HCT116 (cell line): ENCODE results near the gene IL3RA. TPM values are rescaled to one million over a fixed set of nuclear protein-coding genes. Genes with fewer than 3 reads are reported as not detected.

ENCODE experiments used
- ATAC-seq: fragments of 200-7000 bp; cut with Tn5 transposase; 2 replicates; pipeline ENCODE4 v1.9.1; 2020; ENCODE audit warnings: mild to moderate bottlenecking, moderate library complexity
- BruUV-seq: library from RNA; stranded (reverse); fragments of 400-500 nt; replicated peaks from 2 replicates; lab custom pipeline; 2021; lab: Mats Ljungman, UMichigan
- CTCF ChIA-PET: fragments of 300-600 bp; sonication (Branson Sonifier 250); formaldehyde crosslinking; loops from one replicate; lab custom pipeline; 2021; ENCODE audit warnings: antibody characterized with exemption; lab: Charles Lee
- POLR2A ChIA-PET: fragments of 300-600, 350-600 bp; sonication (Branson Sonifier 250); formaldehyde crosslinking; loops from one replicate; lab custom pipeline; 2021; ENCODE audit warnings: antibody characterized with exemption; lab: Charles Lee
- RAD21 ChIA-PET, 2 experiments: fragments of 300-600 bp; sonication (Branson Sonifier 250); formaldehyde crosslinking; loops; one replicate each; lab custom pipeline; 2023; ENCODE audit warnings: low total read pairs in 2 of 2; ENCODE audit not compliant: uncharacterized antibody in 2 of 2, unreplicated experiment in 2 of 2, low non-redundant PET in 1 of 2; lab: Charles Lee
- DNase-seq: peaks from one replicate; pipeline ENCODE4 v3.0.0-alpha.2; 2010; ENCODE audit warnings: low read depth, low spot score
- H2AFZ ChIP-seq: fragments of 200-600 bp; shearing (Covaris generic), sonication (generic); 2 replicates; pipeline ENCODE4 v1.6.1; 2017; ENCODE audit warnings: low read depth, mixed run types, mixed read lengths, antibody characterized with exemption, low read length; ENCODE audit not compliant: poor library complexity, severe bottlenecking
- H3K27ac ChIP-seq: 2 replicates; pipeline ENCODE4 v1.5.1; 2012; ENCODE audit warnings: low read depth, low read length
- H3K27me3 ChIP-seq: fragments of 200-600 bp; sonication (generic); 2 replicates; pipeline ENCODE4 v1.6.1; 2016; ENCODE audit warnings: mixed run types, low read length, mixed read lengths; ENCODE audit not compliant: insufficient read depth
- H3K36me3 ChIP-seq, 2 experiments: fragments of 200-500 bp in 1 of 2; fragments of 200-600 bp in 1 of 2; sonication (Bioruptor generic) in 1 of 2; sonication (generic) in 1 of 2; 2 replicates each; pipeline versions ENCODE4 v1.5.1 to v1.6.1; 2014 to 2016; ENCODE audit warnings: low read length in 2 of 2, inconsistent platforms in 1 of 2, mixed read lengths in 1 of 2, mixed run types in 1 of 2; ENCODE audit not compliant: insufficient read depth in 2 of 2, control insufficient read depth in 1 of 2
- H3K4me1 ChIP-seq, 2 experiments: fragments of 200-600 bp in 1 of 2; sonication (generic) in 1 of 2; 2 replicates each; pipeline versions ENCODE4 v1.5.1 to v1.6.1; 2012 to 2017; ENCODE audit warnings: low read length in 2 of 2, inconsistent platforms in 1 of 2, mild to moderate bottlenecking in 1 of 2, mixed read lengths in 1 of 2, mixed run types in 1 of 2, moderate library complexity in 1 of 2; ENCODE audit not compliant: insufficient read depth in 2 of 2, control insufficient read depth in 1 of 2
- H3K4me2 ChIP-seq: fragments of 200-600 bp; sonication (generic); 2 replicates; pipeline ENCODE4 v1.6.1; 2017; ENCODE audit warnings: mixed run types, low read length, mixed read lengths
- H3K4me3 ChIP-seq, 2 experiments: fragments of 200-600 bp in 1 of 2; sonication (generic) in 1 of 2; replicated peaks in 1 of 2; 2 replicates each; pipeline ENCODE4 v1.5.1; 2011 to 2016; ENCODE audit warnings: low read length in 2 of 2, control low read depth in 1 of 2, low read depth in 1 of 2, mild to moderate bottlenecking in 1 of 2, mixed read lengths in 1 of 2, mixed run types in 1 of 2
- H3K79me2 ChIP-seq: fragments of 200-600 bp; sonication (generic); 2 replicates; pipeline ENCODE4 v1.6.1; 2017; ENCODE audit warnings: mild to moderate bottlenecking, mixed run types, low read length, moderate library complexity, mixed read lengths; ENCODE audit not compliant: insufficient read depth
- H3K9ac ChIP-seq: fragments of 200-600 bp; sonication (generic); 2 replicates; pipeline ENCODE4 v1.6.1; 2016; ENCODE audit warnings: low read length, mixed read lengths
- H3K9me2 ChIP-seq: fragments of 200-600 bp; sonication (generic), shearing (Covaris generic); 2 replicates; pipeline ENCODE4 v1.6.1; 2017; ENCODE audit warnings: mixed run types, mild to moderate bottlenecking, moderate library complexity; ENCODE audit not compliant: insufficient read depth
- H3K9me3 ChIP-seq, 2 experiments: fragments of 200-500 bp in 1 of 2; fragments of 200-600 bp in 1 of 2; sonication (Bioruptor generic) in 1 of 2; sonication (generic) in 1 of 2; 2 replicates each; pipeline ENCODE4 v1.6.1; 2014 to 2017; ENCODE audit warnings: low read length in 2 of 2, mixed read lengths in 2 of 2, inconsistent platforms in 1 of 2, low read depth in 1 of 2, mild to moderate bottlenecking in 1 of 2, mixed run types in 1 of 2, moderate library complexity in 1 of 2; ENCODE audit not compliant: control insufficient read depth in 1 of 2, insufficient read depth in 1 of 2
- H4K20me1 ChIP-seq: fragments of 200-600 bp; sonication (generic), shearing (Covaris generic); 2 replicates; pipeline ENCODE4 v1.6.1; 2017; ENCODE audit warnings: mixed run types, mild to moderate bottlenecking, moderate library complexity; ENCODE audit not compliant: insufficient read depth
- CBX3 ChIP-seq: IDR thresholded peaks from 2 replicates; pipeline ENCODE4 v1.6.1; 2012; ENCODE audit warnings: low read depth
- CEBPB ChIP-seq: IDR thresholded peaks from 2 replicates; pipeline ENCODE4 v1.6.1; 2012; ENCODE audit warnings: low read depth
- EGR1 ChIP-seq: IDR thresholded peaks from 2 replicates; pipeline ENCODE4 v1.6.1; 2012; ENCODE audit warnings: low read depth
- ELF1 ChIP-seq: IDR thresholded peaks from 2 replicates; pipeline ENCODE4 v1.6.1; 2012; ENCODE audit warnings: low read depth, borderline replicate concordance
- EZH2 ChIP-seq: fragments of 200-600 bp; sonication (generic); IDR thresholded peaks from 2 replicates; pipeline ENCODE4 v1.6.1; 2017; ENCODE audit warnings: antibody characterized with exemption, mixed run types
- EZH2phosphoT487 ChIP-seq: fragments of 200-600 bp; IDR thresholded peaks from 2 replicates; pipeline ENCODE4 v1.6.1; 2018; ENCODE audit warnings: antibody characterized with exemption, borderline replicate concordance
- FOSL1 ChIP-seq: IDR thresholded peaks from 2 replicates; pipeline ENCODE4 v1.6.1; 2012; ENCODE audit warnings: low read depth
- JUND ChIP-seq: IDR thresholded peaks from 2 replicates; pipeline ENCODE4 v1.6.1; 2012
- POLR2A ChIP-seq: IDR thresholded peaks from 2 replicates; pipeline ENCODE4 v1.7.0; 2011; ENCODE audit warnings: borderline replicate concordance; ENCODE audit not compliant: insufficient read depth, insufficient read length; ENCODE audit errors: extremely low read depth
- POLR2AphosphoS5 ChIP-seq: IDR thresholded peaks from 2 replicates; pipeline ENCODE4 v1.6.1; 2011; ENCODE audit warnings: mild to moderate bottlenecking, low read depth, low read length, moderate library complexity
- RAD21 ChIP-seq: IDR thresholded peaks from 2 replicates; pipeline ENCODE4 v1.6.1; 2012; ENCODE audit warnings: low read depth, mild to moderate bottlenecking
- SIN3A ChIP-seq: IDR thresholded peaks from 2 replicates; pipeline ENCODE4 v1.6.1; 2012; ENCODE audit warnings: low read depth
- SP1 ChIP-seq: IDR thresholded peaks from 2 replicates; pipeline ENCODE4 v1.6.1; 2012; ENCODE audit warnings: low read depth
- SRF ChIP-seq: IDR thresholded peaks from 2 replicates; pipeline ENCODE4 v1.6.1; 2012; ENCODE audit warnings: low read depth
- TCF7L2 ChIP-seq: IDR thresholded peaks from 2 replicates; pipeline ENCODE4 v1.7.0; 2011; ENCODE audit warnings: borderline replicate concordance, inconsistent platforms; ENCODE audit not compliant: insufficient read depth, insufficient read length; ENCODE audit errors: extremely low read depth
- ZNF274 ChIP-seq: fragments of 200-500 bp; sonication (Bioruptor generic); IDR thresholded peaks from 2 replicates; pipeline ENCODE4 v1.6.1; 2014; ENCODE audit warnings: mild to moderate bottlenecking, low read depth, low read length, inconsistent platforms
- intact Hi-C: fragments of 100-400 bp; cut with micrococcal nuclease; formaldehyde crosslinking; loops from 2 replicates; pipeline ENCODE4 v1.10.0; 2022
- total RNA-seq: library from RNA; stranded (reverse); gene quantifications from one replicate; pipeline ENCODE4 v1.2.1, GENCODE V29; 2021; ENCODE audit not compliant: unreplicated experiment
- TF ChIP-seq, protein P1 (sequence below), 3 experiments: fragments of 200-600 bp in 1 of 3; sonication (generic) in 1 of 3; IDR thresholded peaks in 2 of 3; conservative IDR thresholded peaks in 1 of 3; 2 replicates each; pipeline ENCODE4 v1.5.1; 2012 to 2017; ENCODE audit warnings: low read depth in 2 of 3, low read length in 2 of 3, antibody characterized with exemption in 1 of 3, borderline replicate concordance in 1 of 3, control low read depth in 1 of 3, mild to moderate bottlenecking in 1 of 3, mixed read lengths in 1 of 3, mixed run types in 1 of 3, moderate library complexity in 1 of 3; ENCODE audit not compliant: insufficient read depth in 1 of 3
- TF ChIP-seq, protein P2 (sequence below): IDR thresholded peaks from 2 replicates; pipeline ENCODE4 v1.6.1; 2012
- TF ChIP-seq, protein P3 (sequence below): IDR thresholded peaks from 2 replicates; pipeline ENCODE4 v1.6.1; 2012; ENCODE audit warnings: low read depth

The IL3RA gene
- total RNA-seq, 1 experiment from 2014 or later = not detected

DNA sequence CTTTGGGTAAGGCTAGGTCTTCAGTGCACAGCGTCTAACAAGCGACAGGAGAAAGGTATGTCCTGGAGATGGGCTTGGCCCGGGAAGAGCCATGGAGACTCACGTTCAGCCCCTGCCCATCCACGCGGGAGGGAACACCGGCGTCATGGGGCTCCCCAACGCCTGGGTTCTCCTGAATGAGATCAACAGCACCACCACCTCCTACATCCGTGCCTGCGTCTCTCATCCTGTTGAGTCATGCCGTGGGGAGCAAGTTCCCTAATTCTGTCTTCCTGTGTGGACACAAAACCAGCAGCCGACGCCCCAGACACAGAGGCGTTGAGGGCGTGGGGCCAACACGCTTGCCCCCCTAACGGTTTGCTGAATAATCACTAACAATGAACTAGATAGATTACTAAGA, 20.1 kb upstream of the IL3RA start:
- Histone ChIP-seq H4K20me1 (no peaks in the 10 kb centered on the region), H3K9ac (no peak overlapping the region), H3K27me3 (no peaks in the 10 kb centered on the region), H3K4me2 (no peak overlapping the region), H3K27ac (no peak overlapping the region), H3K4me1 (no peaks in the 10 kb centered on the region), H3K9me2 (no peaks in the 10 kb centered on the region), H2AFZ (no peak overlapping the region), H3K9me3 (no peaks in the 10 kb centered on the region), H3K36me3 (no peaks in the 10 kb centered on the region), H3K79me2 (no peaks in the 10 kb centered on the region), H3K4me3 (no peak overlapping the region)
- no peak for TF ChIP-seq JUND
- TF ChIP-seq TCF7L2 = no peak
- TF ChIP-seq, protein P1, sequence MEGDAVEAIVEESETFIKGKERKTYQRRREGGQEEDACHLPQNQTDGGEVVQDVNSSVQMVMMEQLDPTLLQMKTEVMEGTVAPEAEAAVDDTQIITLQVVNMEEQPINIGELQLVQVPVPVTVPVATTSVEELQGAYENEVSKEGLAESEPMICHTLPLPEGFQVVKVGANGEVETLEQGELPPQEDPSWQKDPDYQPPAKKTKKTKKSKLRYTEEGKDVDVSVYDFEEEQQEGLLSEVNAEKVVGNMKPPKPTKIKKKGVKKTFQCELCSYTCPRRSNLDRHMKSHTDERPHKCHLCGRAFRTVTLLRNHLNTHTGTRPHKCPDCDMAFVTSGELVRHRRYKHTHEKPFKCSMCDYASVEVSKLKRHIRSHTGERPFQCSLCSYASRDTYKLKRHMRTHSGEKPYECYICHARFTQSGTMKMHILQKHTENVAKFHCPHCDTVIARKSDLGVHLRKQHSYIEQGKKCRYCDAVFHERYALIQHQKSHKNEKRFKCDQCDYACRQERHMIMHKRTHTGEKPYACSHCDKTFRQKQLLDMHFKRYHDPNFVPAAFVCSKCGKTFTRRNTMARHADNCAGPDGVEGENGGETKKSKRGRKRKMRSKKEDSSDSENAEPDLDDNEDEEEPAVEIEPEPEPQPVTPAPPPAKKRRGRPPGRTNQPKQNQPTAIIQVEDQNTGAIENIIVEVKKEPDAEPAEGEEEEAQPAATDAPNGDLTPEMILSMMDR (IDR thresholded peaks at IDR 0.05 in 2 of 3, conservative IDR thresholded peaks at IDR 0.05 in 1 of 3; ENCODE audit: borderline replicate concordance in 1 of 3, insufficient read depth in 1 of 3, low read depth in 2 of 3, low read length in 2 of 3) = no peak
- TF ChIP-seq FOSL1 = no peak
- TF ChIP-seq ELF1 = no peak
- TF ChIP-seq, protein P2, sequence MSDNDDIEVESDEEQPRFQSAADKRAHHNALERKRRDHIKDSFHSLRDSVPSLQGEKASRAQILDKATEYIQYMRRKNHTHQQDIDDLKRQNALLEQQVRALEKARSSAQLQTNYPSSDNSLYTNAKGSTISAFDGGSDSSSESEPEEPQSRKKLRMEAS = no peak
- no peak for TF ChIP-seq POLR2A
- TF ChIP-seq ZNF274 = no peak
- TF ChIP-seq SRF = no peak
- TF ChIP-seq, protein P3, sequence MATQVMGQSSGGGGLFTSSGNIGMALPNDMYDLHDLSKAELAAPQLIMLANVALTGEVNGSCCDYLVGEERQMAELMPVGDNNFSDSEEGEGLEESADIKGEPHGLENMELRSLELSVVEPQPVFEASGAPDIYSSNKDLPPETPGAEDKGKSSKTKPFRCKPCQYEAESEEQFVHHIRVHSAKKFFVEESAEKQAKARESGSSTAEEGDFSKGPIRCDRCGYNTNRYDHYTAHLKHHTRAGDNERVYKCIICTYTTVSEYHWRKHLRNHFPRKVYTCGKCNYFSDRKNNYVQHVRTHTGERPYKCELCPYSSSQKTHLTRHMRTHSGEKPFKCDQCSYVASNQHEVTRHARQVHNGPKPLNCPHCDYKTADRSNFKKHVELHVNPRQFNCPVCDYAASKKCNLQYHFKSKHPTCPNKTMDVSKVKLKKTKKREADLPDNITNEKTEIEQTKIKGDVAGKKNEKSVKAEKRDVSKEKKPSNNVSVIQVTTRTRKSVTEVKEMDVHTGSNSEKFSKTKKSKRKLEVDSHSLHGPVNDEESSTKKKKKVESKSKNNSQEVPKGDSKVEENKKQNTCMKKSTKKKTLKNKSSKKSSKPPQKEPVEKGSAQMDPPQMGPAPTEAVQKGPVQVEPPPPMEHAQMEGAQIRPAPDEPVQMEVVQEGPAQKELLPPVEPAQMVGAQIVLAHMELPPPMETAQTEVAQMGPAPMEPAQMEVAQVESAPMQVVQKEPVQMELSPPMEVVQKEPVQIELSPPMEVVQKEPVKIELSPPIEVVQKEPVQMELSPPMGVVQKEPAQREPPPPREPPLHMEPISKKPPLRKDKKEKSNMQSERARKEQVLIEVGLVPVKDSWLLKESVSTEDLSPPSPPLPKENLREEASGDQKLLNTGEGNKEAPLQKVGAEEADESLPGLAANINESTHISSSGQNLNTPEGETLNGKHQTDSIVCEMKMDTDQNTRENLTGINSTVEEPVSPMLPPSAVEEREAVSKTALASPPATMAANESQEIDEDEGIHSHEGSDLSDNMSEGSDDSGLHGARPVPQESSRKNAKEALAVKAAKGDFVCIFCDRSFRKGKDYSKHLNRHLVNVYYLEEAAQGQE = no peak
- no peak for TF ChIP-seq CEBPB
- no peak for TF ChIP-seq EGR1
- TF ChIP-seq RAD21 = no peak
- TF ChIP-seq SIN3A = no peak
- no peak for TF ChIP-seq CBX3
- no peak for TF ChIP-seq EZH2
- no peak for TF ChIP-seq POLR2AphosphoS5
- no peak for TF ChIP-seq EZH2phosphoT487
- TF ChIP-seq SP1 = no peak
- BruUV-seq = no TSS peak
- DNase-seq (no peak), ATAC-seq (no peak)
- ChIA-PET POLR2A (no interaction called here), CTCF (no interaction called here), RAD21 (no interaction called here)
- intact Hi-C loops = no loop called here
